ENCODE measurements around the gene BRSK2. TPM values are rescaled to one million over a fixed set of nuclear protein-coding genes. Genes with fewer than 3 reads are reported as not detected.

BRSK2 gene
- total and polyA plus RNA-seq, 9 of the 15 experiments (the other 6 are each of a cell fraction or from before 2014, with no cell fraction given): 0.06 to 0.52 (median 0.18) TPM; not detected in 5

GRCh38 chr11:1394936-1395772 is 5.4 kb downstream of the BRSK2 start:
- ATAC-seq: no peak
- Histone ChIP-seq H3K9ac (ENCODE audit: insufficient read depth in 1 of 2, low read depth in 2 of 2, low read length in 2 of 2) (no peak overlapping the region), H4K20me1 (replicated peaks; ENCODE audit: control insufficient read depth, insufficient read depth, low read length) (peaks cover 15% of the 10 kb centered on the region; the same call in 1 of the 2 replicates), H3K4me3 (no peak overlapping the region), H3K4me1 (replicated peaks in 1 of 2; ENCODE audit: control insufficient read depth in 2 of 2, insufficient read depth in 2 of 2, low read length in 2 of 2) (peaks cover 0 to 26% of the 10 kb centered on the region in 2 experiments; a peak in 2 of 5 replicates), H3K36me3 (ENCODE audit: control insufficient read depth, insufficient read depth, low read length) (no peaks in the 10 kb centered on the region), H3K9me3 (replicated peaks; ENCODE audit: control insufficient read depth, insufficient read depth, low read depth, low read length) (no peaks in the 10 kb centered on the region), H3K27ac (ENCODE audit: extremely low read depth, low read depth, low read length) (no peak overlapping the region), H3K27me3 (ENCODE audit: control insufficient read depth in 2 of 2, insufficient read depth in 2 of 2, low read length in 2 of 2) (peaks cover 0 to 43% of the 10 kb centered on the region in 2 experiments; a peak in 2 of 5 replicates), H3K79me2 (ENCODE audit: control insufficient read depth, insufficient read depth, low read length) (no peaks in the 10 kb centered on the region), H2AFZ (ENCODE audit: low read depth, low read length) (no peak overlapping the region), H3K4me2 (ENCODE audit: insufficient read depth, low read length) (no peak overlapping the region), H3K9me1 (ENCODE audit: control insufficient read depth, insufficient read depth, low read length) (no peaks in the 10 kb centered on the region)
- WGBS (ENCODE audit: insufficient coverage, low coverage, missing lambda C conversion rate): 16% methylated on average over 29 of the region's 29 CpGs
- DNase-seq (ENCODE audit: extremely low read depth in 1 of 4, low spot score in 3 of 4): no peak
- BruUV-seq (replicated peaks): no TSS peak
- FAIRE-seq: no peak
- POLR2A ChIA-PET: no interaction called here
- in situ Hi-C loops (cut with MboI): no loop called here
- TF ChIP-seq IRF2 (CRISPR knock-in tag; IDR thresholded peaks at IDR 0.05) (no peak), ZBTB43 (CRISPR knock-in tag; IDR thresholded peaks at IDR 0.05) (no peak), POLR2AphosphoS2 (IDR thresholded peaks at IDR 0.05; ENCODE audit: low read length) (no peak), RAD21 (CRISPR knock-in tag; conservative IDR thresholded peaks at IDR 0.05 in 1 of 2, IDR thresholded peaks at IDR 0.05 in 1 of 2) (no peak)
- TF ChIP-seq, protein P1, sequence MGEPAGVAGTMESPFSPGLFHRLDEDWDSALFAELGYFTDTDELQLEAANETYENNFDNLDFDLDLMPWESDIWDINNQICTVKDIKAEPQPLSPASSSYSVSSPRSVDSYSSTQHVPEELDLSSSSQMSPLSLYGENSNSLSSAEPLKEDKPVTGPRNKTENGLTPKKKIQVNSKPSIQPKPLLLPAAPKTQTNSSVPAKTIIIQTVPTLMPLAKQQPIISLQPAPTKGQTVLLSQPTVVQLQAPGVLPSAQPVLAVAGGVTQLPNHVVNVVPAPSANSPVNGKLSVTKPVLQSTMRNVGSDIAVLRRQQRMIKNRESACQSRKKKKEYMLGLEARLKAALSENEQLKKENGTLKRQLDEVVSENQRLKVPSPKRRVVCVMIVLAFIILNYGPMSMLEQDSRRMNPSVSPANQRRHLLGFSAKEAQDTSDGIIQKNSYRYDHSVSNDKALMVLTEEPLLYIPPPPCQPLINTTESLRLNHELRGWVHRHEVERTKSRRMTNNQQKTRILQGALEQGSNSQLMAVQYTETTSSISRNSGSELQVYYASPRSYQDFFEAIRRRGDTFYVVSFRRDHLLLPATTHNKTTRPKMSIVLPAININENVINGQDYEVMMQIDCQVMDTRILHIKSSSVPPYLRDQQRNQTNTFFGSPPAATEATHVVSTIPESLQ (CRISPR knock-in tag; IDR thresholded peaks at IDR 0.05): no peak
- intact Hi-C loops (cut with micrococcal nuclease): no loop called here
- CTCF ChIA-PET (ENCODE audit: low intra/inter-chr PET ratio): no interaction called here

Data from K562 (cell line).